Measurements from ENCODE around the gene NFIB.

- TF ChIP-seq CTCF (conservative IDR thresholded peaks at IDR 0.05; ENCODE audit: low read depth, low read length) (no peak), EZH2phosphoT487 (IDR thresholded peaks at IDR 0.05; ENCODE audit: borderline replicate concordance, low read length) (no peak)
Measured at GRCh38 chr9:14309403-14309802, 4.5 kb downstream of the NFIB start.

All from PC-3 (cell line).